Upper lobe of left lung (tissue), 4 donors: ENCODE data around the gene LGR4.

Experiments used
- POLR2A ChIP-seq, 4 donors: fragments of 450-650 bp; IDR thresholded peaks; one replicate each; pipeline ENCODE4 v1.5.1; 2016 to 2017; ENCODE audit warnings: antibody characterized with exemption in 4 of 4, mild to moderate bottlenecking in 2 of 4
- TF ChIP-seq, protein P1 (sequence below), 6 experiments: fragments of 450-650 bp in 4 of 6; fragments of 200-600 bp in 2 of 6; sonication (generic) in 2 of 6; IDR thresholded peaks; one replicate each; pipeline ENCODE4 v1.5.1; 2016 to 2019; ENCODE audit warnings: antibody characterized with exemption in 6 of 6

DNA sequence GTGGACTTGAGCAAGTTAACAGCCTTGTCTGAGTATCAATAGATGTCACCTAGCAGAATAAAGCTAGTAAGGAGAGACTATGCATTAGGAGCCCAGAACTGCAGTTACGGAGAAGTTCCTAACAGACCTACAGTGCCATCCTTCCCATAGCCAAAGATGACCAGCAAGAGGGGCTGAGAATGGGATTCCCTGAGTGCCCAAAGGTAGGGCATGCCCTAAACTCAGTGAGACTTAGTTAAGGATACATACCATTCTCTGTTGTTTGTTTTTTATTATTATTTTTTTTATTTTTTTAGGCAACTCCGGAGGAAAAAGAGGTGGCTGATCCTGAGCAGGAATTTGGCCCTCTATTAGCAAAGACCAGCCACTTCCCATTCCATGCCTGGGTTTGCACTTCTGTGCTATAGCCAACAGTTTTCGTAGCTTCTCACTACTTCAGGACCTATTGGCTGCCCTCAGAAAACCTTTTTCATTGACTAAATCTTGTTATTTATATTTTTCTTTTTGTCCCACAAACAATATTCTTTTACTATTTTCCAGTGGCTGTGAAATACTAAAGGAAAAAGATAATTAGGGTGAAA is 76.2 kb downstream of the LGR4 start:
- no peak for TF ChIP-seq POLR2A (IDR thresholded peaks at IDR 0.05)
- TF ChIP-seq, protein P1, sequence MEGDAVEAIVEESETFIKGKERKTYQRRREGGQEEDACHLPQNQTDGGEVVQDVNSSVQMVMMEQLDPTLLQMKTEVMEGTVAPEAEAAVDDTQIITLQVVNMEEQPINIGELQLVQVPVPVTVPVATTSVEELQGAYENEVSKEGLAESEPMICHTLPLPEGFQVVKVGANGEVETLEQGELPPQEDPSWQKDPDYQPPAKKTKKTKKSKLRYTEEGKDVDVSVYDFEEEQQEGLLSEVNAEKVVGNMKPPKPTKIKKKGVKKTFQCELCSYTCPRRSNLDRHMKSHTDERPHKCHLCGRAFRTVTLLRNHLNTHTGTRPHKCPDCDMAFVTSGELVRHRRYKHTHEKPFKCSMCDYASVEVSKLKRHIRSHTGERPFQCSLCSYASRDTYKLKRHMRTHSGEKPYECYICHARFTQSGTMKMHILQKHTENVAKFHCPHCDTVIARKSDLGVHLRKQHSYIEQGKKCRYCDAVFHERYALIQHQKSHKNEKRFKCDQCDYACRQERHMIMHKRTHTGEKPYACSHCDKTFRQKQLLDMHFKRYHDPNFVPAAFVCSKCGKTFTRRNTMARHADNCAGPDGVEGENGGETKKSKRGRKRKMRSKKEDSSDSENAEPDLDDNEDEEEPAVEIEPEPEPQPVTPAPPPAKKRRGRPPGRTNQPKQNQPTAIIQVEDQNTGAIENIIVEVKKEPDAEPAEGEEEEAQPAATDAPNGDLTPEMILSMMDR (IDR thresholded peaks at IDR 0.05) = no peak
